Nephron (organoid): Measurements from ENCODE around the gene CNDP1.

Experiments used
- H3K27ac Mint-ChIP-seq, 3 experiments: 2 replicates each; pipeline ENCODE4 v1.8.0; 2020; ENCODE audit warnings: mixed read lengths in 3 of 3, mild to moderate bottlenecking in 2 of 3, moderate library complexity in 1 of 3
- H3K27me3 Mint-ChIP-seq: 2 replicates; pipeline ENCODE4 v1.8.0; 2021; ENCODE audit warnings: low read depth, mild to moderate bottlenecking, moderate library complexity, mixed read lengths
- H3K36me3 Mint-ChIP-seq: 2 replicates; pipeline ENCODE4 v1.8.0; 2020; ENCODE audit warnings: low read depth, mixed read lengths
- H3K4me1 Mint-ChIP-seq: 2 replicates; pipeline ENCODE4 v1.8.0; 2020; ENCODE audit warnings: mixed read lengths
- H3K4me3 Mint-ChIP-seq, 3 experiments: 2 replicates each; pipeline ENCODE4 v1.8.0; 2020; ENCODE audit warnings: mild to moderate bottlenecking in 3 of 3, mixed read lengths in 3 of 3, moderate library complexity in 2 of 3
- H3K9me3 Mint-ChIP-seq: 2 replicates; pipeline ENCODE4 v1.8.0; 2020; ENCODE audit warnings: mixed read lengths
- CTCF ChIP-seq, 3 experiments: fragments of 200-600 bp; sonication (generic); IDR thresholded peaks; one replicate each; pipeline ENCODE4 v1.5.0; 2021; ENCODE audit warnings: antibody characterized with exemption in 3 of 3; ENCODE audit not compliant: unreplicated experiment in 3 of 3

CNDP1 gene

GRCh38 chr18:74507927-74508326, 26.4 kb upstream of the CNDP1 start:
- Mint-ChIP-seq H3K4me3 (no peak overlapping the region), H3K27ac (peak overlapping the region in 2 of 3 experiments; percentile 98 to 99), H3K36me3 (peaks cover 65% of the 10 kb centered on the region), H3K9me3 (no peaks in the 10 kb centered on the region), H3K27me3 (no peaks in the 10 kb centered on the region), H3K4me1 (peaks cover 20% of the 10 kb centered on the region)
- no peak for TF ChIP-seq CTCF (IDR thresholded peaks at IDR 0.05; ENCODE audit: unreplicated experiment in 3 of 3)

DNA sequence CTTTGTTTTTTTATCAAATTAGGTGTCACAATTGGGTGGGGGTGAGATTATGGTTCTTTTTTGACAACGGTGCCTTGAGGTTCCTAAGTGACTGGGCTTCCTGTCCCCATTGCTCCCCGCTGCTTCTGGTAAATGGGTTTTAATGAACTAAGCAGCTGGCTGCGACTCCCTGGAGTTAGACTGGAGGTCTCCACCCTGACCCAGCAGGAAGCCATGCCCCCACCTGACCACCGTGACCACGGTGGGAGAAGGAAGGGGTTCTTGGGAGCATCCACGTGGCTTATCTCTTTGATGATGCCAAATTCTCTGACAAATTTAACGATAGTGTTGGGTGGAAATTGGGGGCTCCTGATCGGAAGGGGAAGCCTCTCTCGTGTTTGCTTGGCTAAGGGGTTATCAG, 25.9 kb upstream of the CNDP1 start:
- Mint-ChIP-seq H3K9me3 (no peaks in the 10 kb centered on the region), H3K27me3 (no peaks in the 10 kb centered on the region), H3K36me3 (peaks cover 62% of the 10 kb centered on the region), H3K4me1 (peaks cover 20% of the 10 kb centered on the region), H3K4me3 (no peak overlapping the region), H3K27ac (peak overlapping the region in 1 of 3 experiments; percentile 99)
- TF ChIP-seq CTCF (IDR thresholded peaks at IDR 0.05; ENCODE audit: unreplicated experiment in 3 of 3), result no peak

DNA sequence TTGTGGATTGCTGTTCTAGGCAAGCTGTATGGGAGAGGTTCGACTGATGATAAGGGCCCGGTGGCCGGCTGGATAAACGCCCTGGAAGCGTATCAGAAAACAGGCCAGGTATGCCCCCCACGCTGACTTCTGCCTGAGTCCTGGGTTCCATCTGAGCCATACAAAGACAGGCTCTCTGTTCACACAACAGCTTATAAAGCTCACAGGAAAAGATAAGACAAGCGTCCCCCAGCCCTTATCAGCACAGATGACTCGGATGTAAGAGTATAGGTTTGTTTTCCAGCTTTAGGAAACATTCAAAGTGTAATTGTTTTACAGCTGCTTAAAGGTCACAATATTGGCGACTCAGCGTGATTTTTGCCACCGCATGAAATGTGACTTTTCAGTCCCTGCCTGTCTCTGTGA, 25.5 kb upstream of the CNDP1 start:
- Mint-ChIP-seq H3K9me3 (no peaks in the 10 kb centered on the region), H3K4me3 (no peak overlapping the region), H3K27ac (peak overlapping the region in 2 of 3 experiments; percentile 48 to 99), H3K36me3 (peaks cover 60% of the 10 kb centered on the region), H3K27me3 (no peaks in the 10 kb centered on the region), H3K4me1 (peaks cover 20% of the 10 kb centered on the region)
- TF ChIP-seq CTCF (IDR thresholded peaks at IDR 0.05; ENCODE audit: unreplicated experiment in 3 of 3), result no peak

DNA sequence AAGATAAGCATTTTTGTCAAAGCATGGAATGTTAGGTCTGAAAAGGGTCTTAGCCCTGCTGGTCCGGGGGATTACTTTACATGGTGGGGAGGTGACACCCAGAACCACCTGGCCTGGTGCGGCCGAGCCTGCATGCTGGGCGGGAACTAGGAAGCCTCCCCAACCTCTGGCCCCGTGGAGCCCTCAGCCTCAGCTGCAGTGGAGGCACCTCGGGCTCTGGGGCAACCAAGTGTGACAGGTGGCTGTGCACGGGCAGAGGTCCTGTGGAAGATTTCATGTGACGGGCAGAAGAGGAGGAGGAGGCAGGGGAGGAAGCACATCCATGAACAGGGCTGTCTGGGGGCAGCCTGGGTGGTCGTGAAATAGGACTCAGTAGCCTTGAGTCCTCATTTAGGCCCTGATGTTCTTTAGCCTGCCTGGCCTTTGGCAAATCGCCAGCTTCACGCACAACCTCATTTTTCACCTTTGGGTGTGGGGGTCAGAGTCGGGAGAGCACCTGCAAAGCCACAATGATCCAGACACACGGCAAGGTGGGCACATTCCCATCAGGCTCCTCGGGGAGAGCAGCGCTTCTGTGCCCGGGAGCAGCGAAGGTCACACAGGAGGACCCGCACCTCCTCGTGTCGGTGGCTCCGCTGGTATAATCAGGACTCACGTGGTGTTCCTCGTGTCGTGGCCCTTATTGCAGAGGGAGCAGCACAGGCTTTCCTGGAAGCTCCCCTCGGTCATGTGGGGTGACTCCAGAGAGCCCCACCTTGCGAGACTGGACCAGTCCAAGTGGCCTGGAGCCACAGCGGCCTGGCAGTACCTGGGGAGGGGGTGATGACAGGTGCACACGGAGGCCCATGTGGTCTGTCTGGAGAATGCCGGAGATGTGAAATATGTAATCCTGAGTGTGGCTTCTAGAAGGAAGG, 24.2 kb upstream of the CNDP1 start:
- H3K36me3 Mint-ChIP-seq, result peaks cover 59% of the 10 kb centered on the region
- no peak for TF ChIP-seq CTCF (IDR thresholded peaks at IDR 0.05; ENCODE audit: unreplicated experiment in 3 of 3)
- no peaks in the 10 kb centered on the region for H3K9me3 Mint-ChIP-seq
- peaks cover 20% of the 10 kb centered on the region for H3K4me1 Mint-ChIP-seq
- H3K4me3 Mint-ChIP-seq, result no peak overlapping the region
- H3K27ac Mint-ChIP-seq, result no peak overlapping the region
- H3K27me3 Mint-ChIP-seq, result no peaks in the 10 kb centered on the region

DNA sequence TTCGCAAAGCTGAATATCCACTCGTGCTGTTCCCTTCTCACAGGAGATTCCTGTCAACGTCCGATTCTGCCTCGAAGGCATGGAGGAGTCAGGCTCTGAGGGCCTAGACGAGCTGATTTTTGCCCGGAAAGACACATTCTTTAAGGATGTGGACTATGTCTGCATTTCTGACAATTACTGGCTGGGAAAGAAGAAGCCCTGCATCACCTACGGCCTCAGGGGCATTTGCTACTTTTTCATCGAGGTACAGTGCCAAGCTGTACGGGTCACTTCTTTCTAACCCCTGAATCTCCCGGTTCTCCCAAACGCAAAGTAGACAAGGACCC, 23.6 kb upstream of the CNDP1 start:
- no peak overlapping the region for H3K4me3 Mint-ChIP-seq
- H3K9me3 Mint-ChIP-seq, result no peaks in the 10 kb centered on the region
- no peak overlapping the region for H3K27ac Mint-ChIP-seq
- peaks cover 57% of the 10 kb centered on the region for H3K36me3 Mint-ChIP-seq
- peaks cover 17% of the 10 kb centered on the region for H3K4me1 Mint-ChIP-seq
- no peaks in the 10 kb centered on the region for H3K27me3 Mint-ChIP-seq
- no peak for TF ChIP-seq CTCF (IDR thresholded peaks at IDR 0.05; ENCODE audit: unreplicated experiment in 3 of 3)

- Mint-ChIP-seq H3K36me3 (peaks cover 50% of the 10 kb centered on the region), H3K27ac (no peak overlapping the region), H3K27me3 (no peaks in the 10 kb centered on the region), H3K4me1 (peaks cover 11% of the 10 kb centered on the region), H3K4me3 (no peak overlapping the region), H3K9me3 (no peaks in the 10 kb centered on the region)
- TF ChIP-seq CTCF (IDR thresholded peaks at IDR 0.05; ENCODE audit: unreplicated experiment in 3 of 3), result no peak
Observed at GRCh38 chr18:74511823-74512222, 22.5 kb upstream of the CNDP1 start.
